HEK293T (cell line): ENCODE data around the gene PAPSS2.
A peak's percentile ranks its signal among the peaks of the same experiment; 100 is the strongest.

Experiments used
- CTCF ChIA-PET: fragments of 350-600 bp; formaldehyde crosslinking; extraction: SDS; loops from one replicate; lab custom pipeline; 2021; ENCODE audit warnings: antibody characterized with exemption, inconsistent platforms; lab: Yijun Ruan, JAX
- POLR2A ChIA-PET: fragments of 350-600 bp; formaldehyde crosslinking; extraction: SDS; loops from one replicate; lab custom pipeline; 2020; ENCODE audit warnings: antibody characterized with exemption, inconsistent platforms; lab: Yijun Ruan, JAX
- DNase-seq: peaks from one replicate; pipeline ENCODE4 v3.0.0; 2012; ENCODE audit warnings: mixed read lengths; ENCODE audit errors: extremely low spot score
- ARNT ChIP-seq: fragments of 450-650 bp; IDR thresholded peaks from 2 replicates; pipeline ENCODE4 v1.6.1; 2017; ENCODE audit warnings: mild to moderate bottlenecking
- BHLHE40 ChIP-seq: fragments of 450-650 bp; IDR thresholded peaks from 2 replicates; pipeline ENCODE4 v1.6.1; 2016; ENCODE audit warnings: mild to moderate bottlenecking, moderate library complexity, borderline replicate concordance
- CTBP1 ChIP-seq: fragments of 450-650 bp; IDR thresholded peaks from 2 replicates; pipeline ENCODE4 v1.6.1; 2016; ENCODE audit warnings: borderline replicate concordance
- ELF4 ChIP-seq: fragments of 450-650 bp; IDR thresholded peaks from 2 replicates; pipeline ENCODE4 v1.6.1; 2017; ENCODE audit warnings: antibody characterized with exemption
- FOXA1 ChIP-seq: fragments of 450-650 bp; IDR thresholded peaks from 2 replicates; pipeline ENCODE4 v1.6.1; 2016; ENCODE audit warnings: mild to moderate bottlenecking
- FOXK2 ChIP-seq: fragments of 450-650 bp; IDR thresholded peaks from 2 replicates; pipeline ENCODE4 v1.6.1; 2016; ENCODE audit warnings: mild to moderate bottlenecking
- FOXM1 ChIP-seq: fragments of 450-650 bp; IDR thresholded peaks from 2 replicates; pipeline ENCODE4 v1.6.1; 2017; ENCODE audit warnings: mild to moderate bottlenecking, borderline replicate concordance
- HDGF ChIP-seq: fragments of 450-650 bp; IDR thresholded peaks from 2 replicates; pipeline ENCODE4 v1.6.1; 2017; ENCODE audit warnings: antibody characterized with exemption, borderline replicate concordance
- L3MBTL2 ChIP-seq: fragments of 450-650 bp; conservative IDR thresholded peaks from 2 replicates; pipeline ENCODE4 v1.6.1; 2016; ENCODE audit warnings: mild to moderate bottlenecking
- LEF1 ChIP-seq: fragments of 450-650 bp; IDR thresholded peaks from 2 replicates; pipeline ENCODE4 v1.6.1; 2017; ENCODE audit warnings: mild to moderate bottlenecking, borderline replicate concordance
- NFRKB ChIP-seq: fragments of 450-650 bp; IDR thresholded peaks from 2 replicates; pipeline ENCODE4 v1.6.1; 2016; ENCODE audit warnings: mild to moderate bottlenecking, moderate library complexity
- SP1 ChIP-seq: fragments of 450-650 bp; IDR thresholded peaks from 2 replicates; pipeline ENCODE4 v1.6.1; 2017
- SUZ12 ChIP-seq: fragments of 450-650 bp; IDR thresholded peaks from 2 replicates; pipeline ENCODE4 v1.6.1; 2016; ENCODE audit warnings: mild to moderate bottlenecking
- TARDBP ChIP-seq: fragments of 450-650 bp; IDR thresholded peaks from 2 replicates; pipeline ENCODE4 v1.6.1; 2016
- ZNF384 ChIP-seq: fragments of 450-650 bp; IDR thresholded peaks from 2 replicates; pipeline ENCODE4 v1.6.1; 2016
- TF ChIP-seq, protein P1 (sequence below): fragments of 450-650 bp; IDR thresholded peaks from 2 replicates; pipeline ENCODE4 v1.6.1; 2016

Gene PAPSS2

DNA sequence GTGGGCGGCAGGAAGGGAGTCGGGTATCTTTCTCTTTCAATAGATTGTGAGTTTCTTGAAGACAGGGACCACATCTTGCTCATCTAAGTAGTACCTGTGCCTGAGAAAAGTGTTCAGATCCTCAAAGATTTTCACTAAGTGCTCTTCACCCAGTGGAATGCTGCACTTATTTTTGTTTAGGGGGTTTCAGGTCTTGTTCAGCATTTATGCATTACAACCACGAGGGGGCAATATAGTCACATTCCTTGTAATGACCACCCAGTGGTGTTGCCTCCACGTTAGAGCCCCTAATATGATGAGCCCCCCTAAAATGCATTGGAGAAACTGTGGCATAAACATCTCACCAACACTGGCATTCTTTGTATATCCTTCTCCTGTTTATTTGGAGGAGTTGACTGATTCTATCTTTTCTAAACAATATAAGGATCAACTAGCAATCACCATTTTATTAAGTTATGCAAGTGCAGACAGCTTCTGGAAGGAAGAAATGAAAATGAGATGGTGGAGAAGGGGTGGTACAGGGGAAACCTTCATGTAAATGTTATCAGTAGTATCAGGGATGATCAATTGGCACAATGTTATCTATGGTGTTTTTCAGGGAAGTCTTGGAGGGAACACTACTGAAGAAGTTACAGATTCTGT lies 3.1 kb upstream of the PAPSS2 start:
- POLR2A ChIA-PET = no interaction called here
- CTCF ChIA-PET = interaction anchor here (0.6 to 1.5 kb wide), 2 partner anchors 78 to 622 kb away, joined by 3 to 7 read pairs; no protein-coding TSS in a partner anchor
- peak; percentile 38 for DNase-seq
- no peak for TF ChIP-seq ARNT
- TF ChIP-seq HDGF = no peak
- no peak for TF ChIP-seq LEF1
- no peak for TF ChIP-seq BHLHE40
- TF ChIP-seq TARDBP = no peak
- TF ChIP-seq L3MBTL2 = no peak
- TF ChIP-seq FOXM1 = no peak
- TF ChIP-seq ELF4 = no peak
- no peak for TF ChIP-seq ZNF384
- TF ChIP-seq, protein P1, sequence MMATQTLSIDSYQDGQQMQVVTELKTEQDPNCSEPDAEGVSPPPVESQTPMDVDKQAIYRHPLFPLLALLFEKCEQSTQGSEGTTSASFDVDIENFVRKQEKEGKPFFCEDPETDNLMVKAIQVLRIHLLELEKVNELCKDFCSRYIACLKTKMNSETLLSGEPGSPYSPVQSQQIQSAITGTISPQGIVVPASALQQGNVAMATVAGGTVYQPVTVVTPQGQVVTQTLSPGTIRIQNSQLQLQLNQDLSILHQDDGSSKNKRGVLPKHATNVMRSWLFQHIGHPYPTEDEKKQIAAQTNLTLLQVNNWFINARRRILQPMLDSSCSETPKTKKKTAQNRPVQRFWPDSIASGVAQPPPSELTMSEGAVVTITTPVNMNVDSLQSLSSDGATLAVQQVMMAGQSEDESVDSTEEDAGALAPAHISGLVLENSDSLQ = no peak
- no peak for TF ChIP-seq SUZ12
- TF ChIP-seq FOXA1 = no peak

GRCh38 chr10:87657371-87657770 lies 2.3 kb upstream of the PAPSS2 start:
- ChIA-PET CTCF (interaction anchor here (0.6 to 1.5 kb wide), 3 partner anchors 77 to 623 kb away, joined by 3 to 7 read pairs (median 3); no protein-coding TSS in a partner anchor), POLR2A (interaction anchor here (1.4 kb wide), 1 partner anchor 76 kb away, joined by 3 read pairs; no protein-coding TSS in a partner anchor)
- DNase-seq = no peak
- no peak for TF ChIP-seq ZNF384
- no peak for TF ChIP-seq SUZ12

DNA sequence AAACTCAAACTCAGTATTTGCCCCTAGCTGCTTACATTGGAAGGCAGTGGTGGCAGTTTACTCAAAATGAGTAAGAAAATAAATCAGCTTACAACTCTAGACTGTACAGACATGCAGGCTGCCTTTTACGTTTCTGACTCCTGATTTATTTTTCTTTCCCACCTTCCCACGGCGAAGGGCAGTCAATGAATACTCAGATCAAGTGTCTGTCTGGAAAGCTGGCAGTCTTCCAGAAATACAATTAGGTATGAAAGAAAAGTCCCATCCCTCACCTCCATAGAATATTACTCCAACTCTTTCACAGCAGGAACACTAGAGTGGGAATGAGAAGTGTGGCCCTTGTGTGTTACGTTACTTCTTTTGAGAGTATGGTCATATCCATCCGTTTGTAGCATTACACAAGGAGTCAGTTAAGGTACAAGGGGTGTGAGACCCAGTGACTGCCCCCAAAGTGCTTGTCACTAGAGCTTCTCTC lies 1.3 kb upstream of the PAPSS2 start:
- DNase-seq = peak; percentile 32
- ChIA-PET POLR2A (interaction anchor here (0.5 to 1.4 kb wide), 5 partner anchors 44 to 316 kb away, joined by 3 read pairs; no protein-coding TSS in a partner anchor), CTCF (no interaction called here)
- TF ChIP-seq FOXK2 = no peak
- TF ChIP-seq, protein P1 = peak; percentile 95
- peak; percentile 65 for TF ChIP-seq CTBP1

DNA sequence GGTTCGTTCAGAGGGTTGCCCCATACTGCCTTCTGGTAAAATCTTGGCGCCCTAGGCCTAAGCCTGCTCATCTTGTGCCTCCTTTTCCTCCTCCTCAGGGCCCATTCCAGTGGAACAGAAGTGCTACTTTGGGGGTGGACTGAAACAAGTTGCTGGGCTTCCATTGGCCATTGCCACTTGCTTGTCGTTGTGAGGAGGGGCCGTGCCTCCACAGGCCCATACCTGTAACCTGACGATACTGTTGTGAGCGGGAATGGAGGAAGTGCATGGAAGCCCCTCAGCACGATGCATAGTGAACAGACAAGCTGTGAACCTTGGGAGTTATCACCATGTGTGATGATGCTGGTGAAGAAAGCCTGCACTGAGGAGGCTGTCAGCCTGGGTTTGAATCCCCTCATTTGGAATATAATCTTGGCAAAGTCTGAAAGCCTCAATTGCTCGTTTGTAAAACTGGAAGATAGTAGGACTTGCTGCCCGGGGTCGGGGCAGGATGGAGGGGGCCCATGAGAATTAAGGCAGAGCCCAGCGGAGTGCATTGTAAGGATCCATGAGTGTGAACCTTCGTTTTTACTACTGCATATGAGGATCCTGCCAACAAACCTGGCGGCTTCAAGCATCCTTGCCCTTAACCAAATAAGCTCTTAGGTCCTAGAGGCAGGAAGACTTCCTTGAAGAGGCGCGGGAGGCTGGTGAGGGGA lies 671 bp upstream of the PAPSS2 start:
- ChIA-PET CTCF (no interaction called here), POLR2A (interaction anchor here (0.5 to 1.0 kb wide), 6 partner anchors 26 to 317 kb away, joined by 3 read pairs; no protein-coding TSS in a partner anchor)
- DNase-seq = peak; percentile 36
- TF ChIP-seq L3MBTL2 (peak; percentile 96), FOXM1 (no peak)

DNA sequence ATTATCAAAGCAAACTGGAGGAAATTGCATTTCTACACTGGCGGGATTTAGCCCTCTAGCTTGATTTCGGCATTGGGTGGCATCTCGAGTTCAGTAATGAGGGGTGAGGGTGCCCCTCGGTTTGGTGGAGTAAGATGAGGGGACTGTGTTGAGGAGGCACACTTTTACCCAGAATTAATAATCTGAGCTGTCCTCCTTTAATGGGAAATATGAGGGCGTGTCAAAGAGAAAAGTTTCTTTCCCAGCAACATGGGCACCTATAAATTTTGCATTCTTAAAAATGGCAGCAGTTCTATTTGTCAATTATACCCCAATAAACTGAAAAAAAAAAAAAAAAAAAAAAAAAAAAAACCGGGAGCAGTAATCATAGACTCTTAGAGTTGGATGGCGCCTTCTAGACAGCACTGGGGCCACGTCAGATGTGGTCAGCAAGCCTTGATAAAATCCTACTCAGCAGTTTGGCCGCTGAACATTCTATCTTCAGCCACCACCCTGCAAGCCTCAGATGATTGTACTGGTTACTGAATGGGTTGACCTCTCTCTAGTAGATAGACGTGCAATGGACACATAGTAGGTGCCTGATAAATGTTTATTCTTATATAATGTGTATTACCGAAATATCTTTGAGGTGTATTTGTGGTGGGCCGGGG lies 931 bp downstream of the PAPSS2 start:
- CTCF ChIA-PET = interaction anchor here (0.5 to 1.0 kb wide), 2 partner anchors 68 to 74 kb away, joined by 3 read pairs; no protein-coding TSS in a partner anchor
- DNase-seq = peak; percentile 22
- POLR2A ChIA-PET = interaction anchor here (0.6 to 1.4 kb wide), 4 partner anchors 73 to 726 kb away, joined by 3 to 5 read pairs (median 3); no protein-coding TSS in a partner anchor
- no peak for TF ChIP-seq FOXA1
- TF ChIP-seq FOXM1 = no peak
- no peak for TF ChIP-seq HDGF

GRCh38 chr10:87661861-87662785 lies 2.4 kb downstream of the PAPSS2 start:
- DNase-seq = no peak
- ChIA-PET POLR2A (interaction anchor here (0.8 to 1.3 kb wide), 2 partner anchors 21 to 201 kb away, joined by 3 read pairs; partner anchors contain the start of genes KLLN and PTEN), CTCF (no interaction called here)
- TF ChIP-seq SUZ12 (no peak), ARNT (no peak), FOXM1 (no peak), FOXA1 (no peak), NFRKB (no peak), ELF4 (no peak), TARDBP (no peak), L3MBTL2 (no peak), ZNF384 (no peak), HDGF (no peak), FOXK2 (no peak), BHLHE40 (no peak), SP1 (no peak)
- TF ChIP-seq, protein P1 = no peak
